AG10803 (cell line): ENCODE measurements around the gene ZFR.
"Not testable (repeated sequence)": the region's sequence is repeated elsewhere in the genome, so short reads cannot be mapped to it uniquely, and the experiment has no call there.

Experiments used
- DNase-seq: peaks from one replicate; pipeline ENCODE4 v3.0.0; 2010; ENCODE audit warnings: low read depth
- H3K4me3 ChIP-seq: 2 replicates; pipeline ENCODE4 v1.5.1; 2011; ENCODE audit warnings: mild to moderate bottlenecking, low read length, control low read depth
- TF ChIP-seq, protein P1 (sequence below): conservative IDR thresholded peaks from 2 replicates; pipeline ENCODE4 v1.5.1; 2011; ENCODE audit warnings: mild to moderate bottlenecking, low read length, control low read depth, inconsistent platforms

The ZFR gene

DNA sequence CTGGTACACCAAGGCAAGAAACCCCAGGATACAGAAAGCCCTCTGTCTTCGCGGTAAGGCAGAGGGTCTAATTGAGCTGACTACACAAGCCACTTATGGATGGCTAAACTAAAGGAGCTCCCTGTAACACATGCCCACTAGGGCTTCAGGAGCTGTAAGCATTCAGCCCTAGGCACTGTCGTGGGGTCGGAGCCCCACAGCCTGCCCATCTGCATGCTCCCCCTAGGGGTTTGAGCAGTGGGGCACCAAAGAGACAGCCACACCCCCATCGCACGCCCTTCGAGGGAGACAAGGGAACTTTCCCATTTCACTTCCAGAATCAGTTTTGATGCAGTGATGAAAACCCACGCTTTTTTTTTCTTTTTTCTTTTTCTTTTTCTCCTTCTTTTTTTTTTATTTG is 120.8 kb downstream of the ZFR start:
- DNase-seq, result no peak
- H3K4me3 ChIP-seq, result no peak overlapping the region
- TF ChIP-seq, protein P1, sequence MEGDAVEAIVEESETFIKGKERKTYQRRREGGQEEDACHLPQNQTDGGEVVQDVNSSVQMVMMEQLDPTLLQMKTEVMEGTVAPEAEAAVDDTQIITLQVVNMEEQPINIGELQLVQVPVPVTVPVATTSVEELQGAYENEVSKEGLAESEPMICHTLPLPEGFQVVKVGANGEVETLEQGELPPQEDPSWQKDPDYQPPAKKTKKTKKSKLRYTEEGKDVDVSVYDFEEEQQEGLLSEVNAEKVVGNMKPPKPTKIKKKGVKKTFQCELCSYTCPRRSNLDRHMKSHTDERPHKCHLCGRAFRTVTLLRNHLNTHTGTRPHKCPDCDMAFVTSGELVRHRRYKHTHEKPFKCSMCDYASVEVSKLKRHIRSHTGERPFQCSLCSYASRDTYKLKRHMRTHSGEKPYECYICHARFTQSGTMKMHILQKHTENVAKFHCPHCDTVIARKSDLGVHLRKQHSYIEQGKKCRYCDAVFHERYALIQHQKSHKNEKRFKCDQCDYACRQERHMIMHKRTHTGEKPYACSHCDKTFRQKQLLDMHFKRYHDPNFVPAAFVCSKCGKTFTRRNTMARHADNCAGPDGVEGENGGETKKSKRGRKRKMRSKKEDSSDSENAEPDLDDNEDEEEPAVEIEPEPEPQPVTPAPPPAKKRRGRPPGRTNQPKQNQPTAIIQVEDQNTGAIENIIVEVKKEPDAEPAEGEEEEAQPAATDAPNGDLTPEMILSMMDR, result no peak

DNA sequence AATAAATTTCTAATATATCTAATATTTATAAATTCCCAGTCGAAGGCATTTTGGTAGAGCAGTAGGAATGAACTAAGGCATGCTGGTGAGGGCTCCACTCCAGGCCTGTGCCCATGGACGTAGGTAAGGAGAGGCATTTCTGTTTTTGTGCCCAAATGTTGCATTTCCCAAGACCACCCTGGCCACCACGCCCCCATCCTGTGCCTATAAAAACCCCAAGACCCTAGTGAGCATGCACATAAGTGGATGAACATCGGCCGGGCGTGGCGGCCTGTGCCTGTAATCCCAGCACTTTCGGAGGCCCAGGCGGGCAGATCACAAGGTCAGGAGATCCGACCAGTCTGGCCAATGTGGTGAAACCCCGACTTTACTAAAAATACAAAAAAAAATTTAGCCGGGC is 121.7 kb downstream of the ZFR start:
- no peak for DNase-seq
- no peak overlapping the region for H3K4me3 ChIP-seq
- TF ChIP-seq, protein P1, result no peak

DNA sequence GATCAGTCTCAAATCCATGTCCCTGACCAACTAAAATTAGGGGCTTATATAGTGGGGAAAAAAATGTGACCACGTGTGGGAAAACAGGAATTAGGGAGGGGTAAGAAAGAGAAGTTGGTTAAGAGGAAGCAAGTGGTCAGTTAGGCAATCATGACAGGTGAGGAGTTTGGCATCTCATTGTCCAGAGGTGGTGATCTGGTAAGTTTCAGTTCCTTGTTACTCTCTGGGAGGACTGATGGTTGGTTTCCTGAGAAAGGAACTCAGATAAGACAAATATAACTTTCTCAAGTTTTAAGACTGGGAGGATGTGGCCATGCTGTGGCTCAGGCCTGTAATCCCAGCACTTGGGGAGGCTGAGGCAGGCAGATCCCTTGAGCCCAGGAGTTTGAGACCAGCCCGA is 122.8 kb downstream of the ZFR start:
- not testable (repeated sequence) for DNase-seq, H3K4me3 ChIP-seq

DNA sequence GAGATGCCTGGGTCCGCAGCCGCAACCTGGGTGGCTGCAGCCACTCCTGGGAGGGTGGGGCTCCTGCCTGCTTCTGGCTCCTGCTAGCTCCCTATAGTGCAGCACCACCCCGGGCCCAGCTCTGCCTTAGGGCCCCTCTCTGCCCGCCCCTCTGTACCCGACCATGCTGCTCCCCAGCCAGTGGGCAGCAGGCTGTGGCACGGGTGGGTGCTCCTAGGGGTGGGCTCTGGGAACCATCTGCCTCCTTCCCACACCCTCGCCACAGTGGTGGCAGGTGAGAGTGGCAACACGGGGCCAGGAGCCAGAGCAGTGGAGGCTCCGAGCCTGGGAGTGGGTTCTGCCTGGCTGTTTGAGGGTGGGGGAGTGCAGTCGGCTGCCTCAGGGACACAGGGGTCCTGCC is 124.0 kb downstream of the ZFR start:
- DNase-seq, result no peak
- TF ChIP-seq, protein P1, result no peak
- no peak overlapping the region for H3K4me3 ChIP-seq

DNA sequence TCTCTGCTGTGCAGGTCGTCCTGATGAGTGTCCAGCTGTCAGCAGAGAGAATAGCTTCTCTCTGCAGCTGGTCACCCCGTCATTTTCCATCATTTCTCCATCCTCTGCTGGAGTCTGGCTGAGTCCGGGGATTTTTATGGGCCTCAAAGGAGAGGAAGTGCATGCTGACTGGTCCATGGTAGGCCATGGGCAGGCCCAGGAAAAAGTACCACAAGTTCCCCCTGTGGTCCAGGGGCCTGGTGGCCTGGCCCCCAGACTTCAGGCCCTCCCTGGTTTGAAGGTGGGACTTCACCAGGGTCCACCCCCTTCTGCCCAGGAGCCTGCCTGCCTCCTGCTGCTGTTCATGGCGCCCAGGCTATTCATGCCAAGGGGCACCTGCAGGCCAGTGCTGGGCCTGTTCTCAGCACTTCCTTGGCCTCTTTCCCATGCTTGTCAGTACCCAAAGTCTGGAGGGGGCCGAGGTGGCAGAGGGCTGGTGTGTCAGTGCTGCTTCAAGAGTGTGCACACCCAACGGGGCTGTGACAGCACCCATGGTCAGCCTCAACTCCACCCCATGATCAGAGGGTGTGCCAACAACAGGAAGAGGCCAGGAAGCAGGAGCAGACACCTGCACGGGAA is 124.5 kb downstream of the ZFR start:
- H3K4me3 ChIP-seq, result no peak overlapping the region
- no peak for DNase-seq
- TF ChIP-seq, protein P1, result no peak

DNA sequence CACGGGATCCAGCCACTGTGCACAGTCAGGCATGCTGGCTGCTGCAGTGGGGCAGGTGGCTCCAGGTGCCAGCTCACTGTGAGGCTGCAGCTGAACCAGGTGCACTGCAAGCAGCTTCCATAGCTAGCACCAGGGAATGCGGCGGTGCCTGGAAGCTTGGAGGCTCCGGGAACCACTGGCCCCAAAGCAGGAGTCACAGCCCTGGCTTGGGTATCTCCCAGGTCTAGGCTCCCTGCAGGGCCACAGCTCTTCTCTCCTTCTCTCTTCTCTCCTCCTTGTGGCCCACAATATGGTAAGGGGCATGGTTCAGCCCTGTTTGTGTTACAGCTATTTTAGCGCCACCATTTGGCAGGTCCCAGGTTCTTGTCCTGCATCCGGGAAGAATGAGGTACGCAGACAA is 125.1 kb downstream of the ZFR start:
- H3K4me3 ChIP-seq, result no peak overlapping the region
- TF ChIP-seq, protein P1, result no peak
- DNase-seq, result no peak

DNA sequence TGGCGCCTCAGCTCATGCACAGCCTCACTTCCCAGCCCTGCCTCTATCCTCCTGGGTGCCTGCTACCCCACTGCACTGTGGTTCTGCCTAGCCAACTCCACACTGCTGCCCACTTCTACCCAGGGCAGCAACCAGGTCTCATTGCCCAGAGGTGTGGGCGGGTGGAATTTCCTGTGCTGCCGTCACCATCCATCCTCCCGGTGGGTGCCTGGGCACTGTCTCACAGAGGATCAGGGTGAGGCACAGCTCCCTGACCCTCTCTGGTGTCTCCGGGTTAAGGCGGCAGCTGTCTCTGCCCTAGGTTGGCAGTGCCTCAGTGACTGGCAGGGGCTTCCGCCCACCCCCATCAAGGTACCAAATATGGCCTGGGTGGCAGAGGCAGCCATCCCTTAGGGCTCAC is 127.5 kb downstream of the ZFR start:
- TF ChIP-seq, protein P1, result no peak
- H3K4me3 ChIP-seq, result no peak overlapping the region
- no peak for DNase-seq
